SK-N-SH (cell line): Measurements from ENCODE around the gene CD53. TPM values are rescaled to one million over a fixed set of nuclear protein-coding genes. Genes with fewer than 3 reads are reported as not detected.

Source experiments
- CTCF ChIA-PET: fragments of 300-600, 350-600 bp; formaldehyde crosslinking; extraction: SDS; loops from one replicate; lab custom pipeline; 2021; lab: Yijun Ruan, JAX
- POLR2A ChIA-PET: fragments of 350-600 bp; sonication (Branson Sonifier 250); formaldehyde crosslinking; extraction: SDS; loops from one replicate; lab custom pipeline; 2020; ENCODE audit warnings: antibody characterized with exemption, inconsistent platforms; lab: Yijun Ruan, JAX
- DNase-seq: peaks from one replicate; pipeline ENCODE4 v3.0.0; 2012
- H2AFZ ChIP-seq: fragments of 200-600 bp; sonication (generic); 2 replicates; pipeline ENCODE4 v1.8.1; 2016; ENCODE audit warnings: antibody characterized with exemption, mild to moderate bottlenecking, low read depth
- H3F3A ChIP-seq: fragments of 200-600 bp; sonication (generic); replicated peaks from 2 replicates; pipeline ENCODE3; 2016; ENCODE audit warnings: antibody characterized with exemption, mild to moderate bottlenecking; ENCODE audit not compliant: insufficient read depth
- H3K27ac ChIP-seq, 2 experiments: fragments of 200-500 bp in 1 of 2; fragments of 200-600 bp in 1 of 2; sonication (Bioruptor generic) in 1 of 2; sonication (generic), shearing (Covaris generic) in 1 of 2; 2 replicates each; pipeline versions ENCODE4 v1.5.1 to v1.6.1; 2014 to 2016; ENCODE audit warnings: low read depth in 2 of 2, inconsistent platforms in 1 of 2, low read length in 1 of 2, mild to moderate bottlenecking in 1 of 2, mixed read lengths in 1 of 2
- H3K27me3 ChIP-seq: fragments of 200-600 bp; sonication (generic), shearing (Covaris generic); 2 replicates; pipeline ENCODE4 v1.6.1; 2016; ENCODE audit warnings: mixed run types; ENCODE audit not compliant: insufficient read depth
- H3K36me3 ChIP-seq, 2 experiments: fragments of 200-500 bp in 1 of 2; fragments of 200-600 bp in 1 of 2; sonication (Bioruptor generic) in 1 of 2; sonication (generic) in 1 of 2; replicated peaks in 1 of 2; 2 replicates each; pipeline versions ENCODE3 to v1.5.1; 2014 to 2016; ENCODE audit warnings: low read length in 1 of 2, mild to moderate bottlenecking in 1 of 2; ENCODE audit not compliant: insufficient read depth in 2 of 2, control insufficient read depth in 1 of 2
- H3K4me1 ChIP-seq, 2 experiments: fragments of 200-500 bp in 1 of 2; fragments of 200-600 bp in 1 of 2; sonication (Bioruptor generic) in 1 of 2; sonication (generic), shearing (Covaris generic) in 1 of 2; 2 replicates each; pipeline versions ENCODE4 v1.5.1 to v1.6.1; 2014 to 2016; ENCODE audit warnings: low read depth in 1 of 2, low read length in 1 of 2, mixed run types in 1 of 2; ENCODE audit not compliant: insufficient read depth in 2 of 2, control insufficient read depth in 1 of 2
- H3K4me2 ChIP-seq: fragments of 200-600 bp; sonication (generic), shearing (Covaris generic); 2 replicates; pipeline ENCODE4 v1.6.1; 2017; ENCODE audit warnings: mixed run types
- H3K4me3 ChIP-seq, 2 experiments: fragments of 200-500 bp in 1 of 2; fragments of 200-600 bp in 1 of 2; sonication (Bioruptor generic) in 1 of 2; sonication (generic), shearing (Covaris generic) in 1 of 2; 2 replicates each; pipeline versions ENCODE4 v1.5.1 to v1.8.1; 2014 to 2016; ENCODE audit warnings: low read depth in 2 of 2, inconsistent platforms in 1 of 2, low read length in 1 of 2, mild to moderate bottlenecking in 1 of 2, mixed read lengths in 1 of 2, moderate library complexity in 1 of 2
- H3K79me2 ChIP-seq: fragments of 200-600 bp; sonication (generic); 2 replicates; pipeline ENCODE4 v1.8.1; 2017; ENCODE audit warnings: mild to moderate bottlenecking; ENCODE audit not compliant: insufficient read depth
- H3K9ac ChIP-seq: fragments of 200-600 bp; sonication (generic); 2 replicates; pipeline ENCODE4 v1.6.1; 2017; ENCODE audit warnings: mixed run types
- H3K9me2 ChIP-seq: fragments of 200-600 bp; sonication (generic); 2 replicates; pipeline ENCODE4 v1.6.1; 2017; ENCODE audit warnings: mixed run types
- H3K9me3 ChIP-seq: fragments of 200-600 bp; sonication (generic); 2 replicates; pipeline ENCODE4 v1.6.1; 2017; ENCODE audit warnings: mixed run types, mild to moderate bottlenecking, moderate library complexity
- H4K20me1 ChIP-seq: fragments of 200-600 bp; sonication (generic); 2 replicates; pipeline ENCODE4 v1.6.1; 2017; ENCODE audit warnings: mild to moderate bottlenecking, mixed run types; ENCODE audit not compliant: insufficient read depth
- CHD2 ChIP-seq: fragments of 150-350 bp; IDR thresholded peaks from 2 replicates; pipeline ENCODE4 v1.6.1; 2018; ENCODE audit warnings: low read length; ENCODE audit not compliant: partially characterized antibody
- EP300 ChIP-seq, 2 experiments: IDR thresholded peaks; 2 replicates each; pipeline versions ENCODE4 v1.4.0 to v1.6.1; 2012; ENCODE audit warnings: borderline replicate concordance in 1 of 2, low read depth in 1 of 2, low read length in 1 of 2
- FOXJ3 ChIP-seq: sonication (generic); formaldehyde crosslinking; IDR thresholded peaks from 2 replicates; pipeline ENCODE4 v1.5.1; 2020; ENCODE audit warnings: mild to moderate bottlenecking, missing genetic modification reagents
- GABPA ChIP-seq: IDR thresholded peaks from 2 replicates; pipeline ENCODE4 v1.4.0; 2012; ENCODE audit warnings: low read depth, mild to moderate bottlenecking
- GATA2 ChIP-seq: sonication (generic); formaldehyde crosslinking; IDR thresholded peaks from 2 replicates; pipeline ENCODE4 v1.5.0; 2020; ENCODE audit warnings: mild to moderate bottlenecking, missing genetic modification reagents
- JUND ChIP-seq: IDR thresholded peaks from 2 replicates; pipeline ENCODE4 v1.4.0; 2012
- MEF2A ChIP-seq: IDR thresholded peaks from 2 replicates; pipeline ENCODE4 v1.4.0; 2012; ENCODE audit warnings: low read depth, borderline replicate concordance
- MXI1 ChIP-seq: IDR thresholded peaks from 2 replicates; pipeline ENCODE4 v1.6.1; 2012; ENCODE audit warnings: mild to moderate bottlenecking, low read depth, low read length, improper control_type of control experiment
- NFIC ChIP-seq: IDR thresholded peaks from 2 replicates; pipeline ENCODE4 v1.4.0; 2012; ENCODE audit warnings: borderline replicate concordance
- RAD21 ChIP-seq: IDR thresholded peaks from 2 replicates; pipeline ENCODE4 v1.6.1; 2012; ENCODE audit warnings: mild to moderate bottlenecking, low read length
- RCOR1 ChIP-seq: fragments of 150-350 bp; IDR thresholded peaks from 2 replicates; pipeline ENCODE4 v1.6.1; 2017; ENCODE audit warnings: antibody characterized with exemption, low read length
- RFX5 ChIP-seq: IDR thresholded peaks from 2 replicates; pipeline ENCODE4 v1.6.1; 2012; ENCODE audit warnings: mild to moderate bottlenecking, improper control_type of control experiment, low read length
- RXRA ChIP-seq: IDR thresholded peaks from 2 replicates; pipeline ENCODE4 v1.4.0; 2012; ENCODE audit warnings: low read depth, mild to moderate bottlenecking, borderline replicate concordance
- SMC3 ChIP-seq: IDR thresholded peaks from 2 replicates; pipeline ENCODE4 v1.6.1; 2012; ENCODE audit warnings: low read depth, low read length, improper control_type of control experiment
- TEAD4 ChIP-seq: IDR thresholded peaks from 2 replicates; pipeline ENCODE4 v1.4.0; 2012; ENCODE audit warnings: mild to moderate bottlenecking, borderline replicate concordance; ENCODE audit not compliant: insufficient read depth
- YY1 ChIP-seq: IDR thresholded peaks from 2 replicates; pipeline ENCODE4 v1.4.0; 2012; ENCODE audit warnings: low read depth, mild to moderate bottlenecking
- WGBS: methylation state at CpG from one replicate; pipeline ENCODE4 v1.1.6; 2017; ENCODE audit warnings: low lambda C conversion rate; 5-methylcytosine and 5-hydroxymethylcytosine counted together
- polyA plus RNA-seq, 3 experiments: library from polyadenylated mRNA; depleted of rRNA; stranded (reverse); fragments of >200 nt; gene quantifications; 2 replicates each; pipeline ENCODE4 v1.2.3, GENCODE V29; 2012
- TF ChIP-seq, protein P1 (sequence below): IDR thresholded peaks from 2 replicates; pipeline ENCODE4 v1.4.0; 2012; ENCODE audit warnings: low read depth, borderline replicate concordance
- TF ChIP-seq, protein P2 (sequence below): IDR thresholded peaks from 2 replicates; pipeline ENCODE4; 2012
- TF ChIP-seq, protein P3 (sequence below): IDR thresholded peaks from 2 replicates; pipeline ENCODE4 v1.6.1; 2012; ENCODE audit warnings: mild to moderate bottlenecking, low read depth, low read length, moderate library complexity
- TF ChIP-seq, protein P4 (sequence below): IDR thresholded peaks from 2 replicates; pipeline ENCODE4 v1.4.0; 2012; ENCODE audit warnings: low read depth, borderline replicate concordance

Gene CD53
- polyA plus RNA-seq, 1 of the 3 experiments (the other 2 are of a cell fraction), result not detected

DNA sequence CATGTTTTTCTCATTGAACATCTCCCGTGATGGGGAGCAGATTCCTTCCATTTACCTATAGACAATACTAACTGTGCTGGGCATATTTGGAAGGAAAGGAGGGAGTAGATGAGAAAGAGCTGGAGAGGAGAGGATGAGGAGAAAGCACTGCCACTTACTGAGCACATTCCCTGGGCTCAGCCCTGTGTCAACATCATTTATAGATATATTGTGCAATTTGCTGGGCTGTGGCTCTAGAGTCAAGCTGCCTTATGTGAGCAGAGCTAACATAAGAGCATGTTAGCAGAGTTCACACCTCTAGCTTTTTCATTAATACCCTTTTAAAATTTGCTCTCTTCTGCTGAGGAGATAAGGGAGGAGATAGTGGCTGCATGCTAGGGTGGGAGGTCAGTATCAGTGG, 22.3 kb upstream of the CD53 start:
- Histone ChIP-seq H3K4me3 (no peak overlapping the region), H3F3A (no peaks in the 10 kb centered on the region), H3K79me2 (no peaks in the 10 kb centered on the region), H3K9ac (no peak overlapping the region), H4K20me1 (no peaks in the 10 kb centered on the region), H3K4me1 (no peaks in the 10 kb centered on the region), H3K9me3 (no peaks in the 10 kb centered on the region), H3K9me2 (no peaks in the 10 kb centered on the region), H3K4me2 (no peak overlapping the region), H3K27ac (no peak overlapping the region), H3K36me3 (no peaks in the 10 kb centered on the region), H2AFZ (no peak overlapping the region), H3K27me3 (no peaks in the 10 kb centered on the region; the same call in 1 of the 2 replicates)
- TF ChIP-seq RCOR1, result no peak
- TF ChIP-seq MEF2A, result no peak
- TF ChIP-seq, protein P1, sequence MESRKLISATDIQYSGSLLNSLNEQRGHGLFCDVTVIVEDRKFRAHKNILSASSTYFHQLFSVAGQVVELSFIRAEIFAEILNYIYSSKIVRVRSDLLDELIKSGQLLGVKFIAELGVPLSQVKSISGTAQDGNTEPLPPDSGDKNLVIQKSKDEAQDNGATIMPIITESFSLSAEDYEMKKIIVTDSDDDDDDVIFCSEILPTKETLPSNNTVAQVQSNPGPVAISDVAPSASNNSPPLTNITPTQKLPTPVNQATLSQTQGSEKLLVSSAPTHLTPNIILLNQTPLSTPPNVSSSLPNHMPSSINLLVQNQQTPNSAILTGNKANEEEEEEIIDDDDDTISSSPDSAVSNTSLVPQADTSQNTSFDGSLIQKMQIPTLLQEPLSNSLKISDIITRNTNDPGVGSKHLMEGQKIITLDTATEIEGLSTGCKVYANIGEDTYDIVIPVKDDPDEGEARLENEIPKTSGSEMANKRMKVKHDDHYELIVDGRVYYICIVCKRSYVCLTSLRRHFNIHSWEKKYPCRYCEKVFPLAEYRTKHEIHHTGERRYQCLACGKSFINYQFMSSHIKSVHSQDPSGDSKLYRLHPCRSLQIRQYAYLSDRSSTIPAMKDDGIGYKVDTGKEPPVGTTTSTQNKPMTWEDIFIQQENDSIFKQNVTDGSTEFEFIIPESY, result no peak
- TF ChIP-seq RFX5, result no peak
- no peak for TF ChIP-seq FOXJ3 (CRISPR knock-in tag)
- ChIA-PET CTCF (interaction anchor here (1.4 kb wide), 1 partner anchor 85 kb away, joined by 4 read pairs; no protein-coding TSS in a partner anchor), POLR2A (no interaction called here)
- no peak for DNase-seq
- 11% methylated on average over 1 of the region's 1 CpG for WGBS

DNA sequence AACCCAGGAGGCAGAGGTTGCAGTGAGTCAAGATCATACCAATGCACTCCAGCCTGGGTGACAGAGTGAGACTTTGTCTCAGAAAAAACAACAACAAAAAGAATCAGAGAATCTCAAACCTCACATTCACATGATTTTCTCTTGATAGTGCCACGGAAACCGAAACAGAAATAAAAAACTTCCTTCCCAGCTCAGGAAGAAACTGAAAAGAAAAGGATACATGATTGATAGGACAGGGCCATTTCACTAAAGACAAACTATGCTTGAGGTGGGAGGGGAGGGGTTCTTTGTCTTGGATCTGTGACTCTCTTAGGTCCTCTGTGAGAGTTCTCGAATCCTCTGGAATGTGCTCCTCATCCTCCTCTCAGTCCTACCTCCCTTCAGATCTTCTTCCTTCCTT, 19.8 kb upstream of the CD53 start:
- H3K4me1 ChIP-seq, result no peaks in the 10 kb centered on the region
- H3K9me3 ChIP-seq, result no peaks in the 10 kb centered on the region
- no peaks in the 10 kb centered on the region for H3K79me2 ChIP-seq
- H2AFZ ChIP-seq, result no peak overlapping the region
- POLR2A ChIA-PET, result no interaction called here
- WGBS, result 8% methylated on average over 3 of the region's 3 CpGs
- CTCF ChIA-PET, result no interaction called here
- H3K36me3 ChIP-seq, result no peaks in the 10 kb centered on the region
- H3K9ac ChIP-seq, result no peak overlapping the region
- H3K4me2 ChIP-seq, result no peak overlapping the region
- no peak overlapping the region for H3K27ac ChIP-seq
- H3K4me3 ChIP-seq, result no peak overlapping the region
- TF ChIP-seq, protein P2, sequence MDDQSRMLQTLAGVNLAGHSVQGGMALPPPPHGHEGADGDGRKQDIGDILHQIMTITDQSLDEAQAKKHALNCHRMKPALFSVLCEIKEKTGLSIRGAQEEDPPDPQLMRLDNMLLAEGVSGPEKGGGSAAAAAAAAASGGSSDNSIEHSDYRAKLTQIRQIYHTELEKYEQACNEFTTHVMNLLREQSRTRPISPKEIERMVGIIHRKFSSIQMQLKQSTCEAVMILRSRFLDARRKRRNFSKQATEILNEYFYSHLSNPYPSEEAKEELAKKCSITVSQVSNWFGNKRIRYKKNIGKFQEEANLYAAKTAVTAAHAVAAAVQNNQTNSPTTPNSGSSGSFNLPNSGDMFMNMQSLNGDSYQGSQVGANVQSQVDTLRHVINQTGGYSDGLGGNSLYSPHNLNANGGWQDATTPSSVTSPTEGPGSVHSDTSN, result no peak
- TF ChIP-seq SMC3 (no peak), EP300 (IDR thresholded peaks at IDR 0.05; ENCODE audit: borderline replicate concordance in 1 of 2, low read depth in 1 of 2, low read length in 1 of 2) (no peak), JUND (no peak), GABPA (no peak), GATA2 (no peak), RAD21 (no peak), FOXJ3 (CRISPR knock-in tag) (no peak), YY1 (no peak), NFIC (no peak), CHD2 (no peak), TEAD4 (no peak), MXI1 (no peak), RXRA (no peak)
- TF ChIP-seq, protein P3, sequence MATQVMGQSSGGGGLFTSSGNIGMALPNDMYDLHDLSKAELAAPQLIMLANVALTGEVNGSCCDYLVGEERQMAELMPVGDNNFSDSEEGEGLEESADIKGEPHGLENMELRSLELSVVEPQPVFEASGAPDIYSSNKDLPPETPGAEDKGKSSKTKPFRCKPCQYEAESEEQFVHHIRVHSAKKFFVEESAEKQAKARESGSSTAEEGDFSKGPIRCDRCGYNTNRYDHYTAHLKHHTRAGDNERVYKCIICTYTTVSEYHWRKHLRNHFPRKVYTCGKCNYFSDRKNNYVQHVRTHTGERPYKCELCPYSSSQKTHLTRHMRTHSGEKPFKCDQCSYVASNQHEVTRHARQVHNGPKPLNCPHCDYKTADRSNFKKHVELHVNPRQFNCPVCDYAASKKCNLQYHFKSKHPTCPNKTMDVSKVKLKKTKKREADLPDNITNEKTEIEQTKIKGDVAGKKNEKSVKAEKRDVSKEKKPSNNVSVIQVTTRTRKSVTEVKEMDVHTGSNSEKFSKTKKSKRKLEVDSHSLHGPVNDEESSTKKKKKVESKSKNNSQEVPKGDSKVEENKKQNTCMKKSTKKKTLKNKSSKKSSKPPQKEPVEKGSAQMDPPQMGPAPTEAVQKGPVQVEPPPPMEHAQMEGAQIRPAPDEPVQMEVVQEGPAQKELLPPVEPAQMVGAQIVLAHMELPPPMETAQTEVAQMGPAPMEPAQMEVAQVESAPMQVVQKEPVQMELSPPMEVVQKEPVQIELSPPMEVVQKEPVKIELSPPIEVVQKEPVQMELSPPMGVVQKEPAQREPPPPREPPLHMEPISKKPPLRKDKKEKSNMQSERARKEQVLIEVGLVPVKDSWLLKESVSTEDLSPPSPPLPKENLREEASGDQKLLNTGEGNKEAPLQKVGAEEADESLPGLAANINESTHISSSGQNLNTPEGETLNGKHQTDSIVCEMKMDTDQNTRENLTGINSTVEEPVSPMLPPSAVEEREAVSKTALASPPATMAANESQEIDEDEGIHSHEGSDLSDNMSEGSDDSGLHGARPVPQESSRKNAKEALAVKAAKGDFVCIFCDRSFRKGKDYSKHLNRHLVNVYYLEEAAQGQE, result no peak
- TF ChIP-seq, protein P4, sequence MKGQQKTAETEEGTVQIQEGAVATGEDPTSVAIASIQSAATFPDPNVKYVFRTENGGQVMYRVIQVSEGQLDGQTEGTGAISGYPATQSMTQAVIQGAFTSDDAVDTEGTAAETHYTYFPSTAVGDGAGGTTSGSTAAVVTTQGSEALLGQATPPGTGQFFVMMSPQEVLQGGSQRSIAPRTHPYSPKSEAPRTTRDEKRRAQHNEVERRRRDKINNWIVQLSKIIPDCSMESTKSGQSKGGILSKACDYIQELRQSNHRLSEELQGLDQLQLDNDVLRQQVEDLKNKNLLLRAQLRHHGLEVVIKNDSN, result no peak
- DNase-seq, result no peak
- H3F3A ChIP-seq, result no peaks in the 10 kb centered on the region
- no peaks in the 10 kb centered on the region for H4K20me1 ChIP-seq
- no peaks in the 10 kb centered on the region for H3K9me2 ChIP-seq
- no peaks in the 10 kb centered on the region; the same call in 1 of the 2 replicates for H3K27me3 ChIP-seq
